HG03139 (cell line): ENCODE data around the gene LYRM7.
"Not testable (repeated sequence)": the region's sequence is repeated elsewhere in the genome, so short reads cannot be mapped to it uniquely, and the experiment has no call there.

Experiments
- ATAC-seq: cut with Tn5 transposase; IDR thresholded peaks from one replicate; pipeline ENCODE4 v1.9.1; 2021; ENCODE audit not compliant: unreplicated experiment

The LYRM7 gene

DNA sequence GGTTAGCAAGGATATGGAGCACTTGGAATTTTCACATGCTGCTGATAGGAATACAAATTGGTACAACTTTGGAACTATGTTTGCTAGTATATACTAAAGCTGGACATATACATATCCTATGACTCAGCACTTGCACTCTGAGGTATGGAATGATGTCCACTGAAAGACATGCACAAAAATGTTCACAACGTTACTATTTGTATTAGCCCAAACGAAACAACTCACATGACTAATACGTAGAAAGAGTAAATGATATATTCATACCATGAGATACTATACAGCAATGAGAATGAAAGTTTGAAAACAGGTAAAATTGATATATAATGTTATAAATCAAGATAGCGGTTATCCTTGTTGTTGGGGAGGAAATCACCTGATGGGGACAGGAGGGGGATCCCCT is 47.6 kb downstream of the LYRM7 start:
- ATAC-seq, result no peak

DNA sequence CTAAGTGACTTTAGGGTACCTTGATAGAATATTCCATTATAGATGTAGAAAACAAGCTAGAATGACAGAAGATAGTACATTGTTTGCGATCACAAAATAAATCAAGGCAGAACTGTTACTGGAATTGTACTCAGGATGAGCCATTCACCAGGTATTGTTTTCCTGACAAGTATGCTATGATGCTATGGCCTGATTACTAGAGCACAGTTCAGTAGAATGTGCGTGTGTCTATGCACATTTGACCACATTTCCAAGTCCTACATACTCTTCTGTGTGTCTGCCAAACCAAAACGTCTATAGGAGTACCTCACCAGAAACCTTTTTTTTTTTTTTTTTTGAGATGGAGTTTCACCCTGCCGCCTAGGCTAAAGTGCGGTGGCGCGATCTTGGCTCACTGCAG is 49.8 kb downstream of the LYRM7 start:
- no peak for ATAC-seq

DNA sequence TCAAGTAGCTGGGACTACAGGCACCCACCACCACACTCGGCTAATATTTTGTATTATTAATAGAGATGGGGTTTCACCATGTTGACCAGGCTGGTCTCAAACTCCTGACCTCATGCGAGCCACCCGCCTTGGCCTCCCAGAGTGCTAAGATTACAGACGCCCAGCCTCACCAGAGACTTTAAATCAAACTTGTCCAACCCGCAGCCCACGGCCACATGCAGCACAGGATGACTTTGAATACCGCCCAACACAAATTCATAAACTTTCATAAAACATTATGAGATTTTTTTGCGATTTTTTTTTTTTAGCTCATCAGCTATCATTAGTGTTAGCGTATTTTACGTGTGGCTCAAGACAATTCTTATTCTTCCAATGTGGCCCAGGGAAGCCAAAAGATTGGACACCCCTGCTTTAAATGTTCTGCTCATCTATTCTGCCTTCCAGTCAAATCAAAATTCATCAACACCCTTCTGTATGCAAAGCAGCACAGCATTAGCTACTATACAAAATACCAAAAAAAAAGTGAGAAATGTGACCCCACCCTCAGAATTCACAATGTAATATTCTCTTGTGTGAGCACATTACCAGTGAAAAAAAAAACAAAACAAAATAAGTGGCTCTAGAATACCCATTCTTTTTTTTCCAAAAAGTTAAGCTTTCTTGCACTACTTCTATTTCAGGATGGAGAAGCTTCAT is 50.4 kb downstream of the LYRM7 start:
- no peak for ATAC-seq

DNA sequence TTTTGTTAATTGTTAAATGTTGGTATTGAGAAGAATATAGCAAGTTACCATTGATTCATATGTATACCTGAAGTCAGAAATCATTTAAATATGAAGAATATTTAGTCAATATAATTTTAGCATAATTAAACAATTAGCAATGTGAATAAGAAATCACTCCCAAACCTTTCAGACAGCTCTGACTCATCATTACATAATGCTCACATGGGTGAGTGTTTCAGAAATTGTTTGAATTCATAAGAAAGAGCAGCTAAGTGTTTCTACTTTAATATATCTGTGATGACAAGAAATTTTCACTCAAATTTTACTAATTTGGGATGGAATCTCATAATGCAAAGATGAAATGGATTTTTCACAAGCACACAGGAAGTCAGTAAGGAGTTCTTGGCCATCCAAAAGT is 51.1 kb downstream of the LYRM7 start:
- no peak for ATAC-seq

DNA sequence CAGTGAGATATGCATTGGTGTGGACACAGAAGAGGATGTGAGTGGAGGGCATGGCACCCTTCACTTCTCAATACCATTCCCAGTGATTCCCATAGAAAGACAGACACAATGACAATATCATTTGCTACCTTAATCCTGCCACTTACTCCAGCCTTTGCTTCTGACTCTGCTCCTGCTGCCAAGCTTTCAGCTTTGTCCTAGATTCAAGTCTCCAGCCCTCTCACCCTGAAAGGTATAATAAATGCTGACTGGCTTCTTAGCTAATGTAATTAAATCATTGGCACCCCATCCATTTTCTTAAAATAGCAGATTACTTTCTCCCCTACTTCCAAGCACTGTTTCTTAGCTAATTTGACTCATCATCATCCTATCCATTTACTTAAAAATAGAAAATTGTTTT is 52.0 kb downstream of the LYRM7 start:
- no peak for ATAC-seq

DNA sequence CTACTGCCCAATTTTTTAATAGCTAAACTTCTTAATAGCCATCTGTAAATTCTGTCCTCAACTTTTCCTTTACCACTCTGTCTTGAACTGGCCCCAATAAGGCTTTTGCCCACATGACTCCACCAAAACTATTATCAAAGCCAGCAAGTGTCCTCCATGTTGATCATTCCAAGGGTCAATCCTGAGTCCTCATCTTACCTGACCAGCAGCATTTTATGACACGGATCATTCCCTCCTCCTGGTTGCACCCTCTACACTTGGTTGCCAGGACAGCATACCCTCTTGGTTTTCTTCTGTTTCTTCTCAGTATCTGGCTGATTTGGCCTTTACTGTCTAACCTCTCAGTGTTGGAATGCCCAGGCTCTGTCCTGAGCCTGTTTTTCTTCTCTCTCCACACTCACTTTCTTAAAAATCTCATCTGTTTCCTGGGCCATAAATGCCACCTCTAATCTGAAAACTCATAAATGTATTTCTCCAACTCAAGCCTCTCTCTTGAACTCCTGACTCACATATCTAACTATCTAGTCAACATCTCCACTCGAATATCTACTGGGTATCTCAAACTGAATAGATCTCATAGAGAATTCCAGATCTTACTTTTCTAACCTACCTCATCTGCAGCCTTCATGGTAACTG is 53.1 kb downstream of the LYRM7 start:
- no peak for ATAC-seq

DNA sequence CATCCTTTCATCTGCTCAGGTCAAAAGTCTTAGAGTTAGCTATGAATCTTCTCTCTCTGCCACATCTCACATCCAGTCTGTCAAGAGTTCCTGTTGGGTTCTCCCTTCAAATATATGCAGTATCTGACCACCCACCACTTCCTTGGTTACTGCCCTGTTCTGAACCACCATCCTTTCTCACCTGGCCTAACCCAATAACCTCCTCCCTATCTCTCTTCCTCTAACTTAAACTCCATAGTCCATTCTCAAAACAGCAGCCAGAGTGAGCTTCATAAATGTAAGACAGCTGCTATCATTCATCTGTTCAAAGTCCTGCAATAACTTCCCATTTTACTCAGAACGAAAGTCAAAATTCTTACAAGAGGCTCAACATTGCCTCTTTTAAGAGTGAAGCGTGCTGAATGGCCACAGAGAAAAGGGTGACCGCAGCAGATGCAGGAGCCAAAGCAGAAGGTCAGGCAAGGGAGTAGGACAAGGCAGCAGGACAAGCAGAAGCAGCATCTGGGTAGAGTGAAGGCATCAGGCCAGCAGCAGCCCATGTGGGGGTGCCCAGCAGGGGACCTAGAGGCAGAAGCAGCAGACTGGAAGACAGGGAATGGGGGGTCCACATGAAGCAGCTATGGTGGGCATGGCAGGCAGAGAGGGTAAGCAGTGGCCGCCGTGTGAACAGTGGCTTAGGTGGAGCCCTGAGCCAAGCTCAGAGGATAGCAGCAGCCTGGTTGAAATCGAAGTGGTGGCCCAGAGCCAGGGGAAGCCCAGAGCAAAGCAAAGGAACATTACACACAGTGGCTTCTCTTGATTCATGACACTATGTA is 53.9 kb downstream of the LYRM7 start:
- ATAC-seq, result peak; percentile 86

DNA sequence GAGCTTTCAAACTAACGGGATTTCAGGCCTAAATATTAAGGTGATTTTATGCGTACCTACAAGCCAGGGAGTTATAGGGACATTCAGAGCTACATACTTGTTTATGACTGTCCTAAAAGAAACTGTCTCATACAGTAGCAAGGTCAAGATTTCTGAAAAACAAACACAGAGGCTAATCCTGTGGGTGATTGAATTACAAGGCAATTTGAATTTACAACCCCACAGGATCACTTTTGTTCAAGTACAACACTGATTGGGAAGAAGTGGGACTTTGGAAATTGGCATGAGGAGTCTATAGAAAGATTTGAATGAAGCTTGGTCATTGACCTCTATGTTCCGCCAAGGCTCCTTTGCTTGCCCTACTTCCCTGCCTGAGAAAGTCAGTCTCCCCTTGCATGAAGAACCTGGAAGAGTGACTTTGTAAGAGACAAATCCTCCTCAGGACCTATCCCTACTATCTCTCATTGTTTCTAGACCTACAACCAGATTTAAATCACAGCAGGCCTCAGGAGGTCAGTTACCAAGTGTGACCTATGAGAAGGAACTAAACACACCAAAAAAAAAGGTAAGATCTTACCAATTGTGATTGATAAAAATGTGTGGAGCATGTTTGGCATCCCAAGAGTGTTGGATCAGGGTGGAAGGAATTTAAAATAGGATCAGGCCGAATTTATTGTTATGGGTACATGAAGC is 54.7 kb downstream of the LYRM7 start:
- ATAC-seq, result no peak

DNA sequence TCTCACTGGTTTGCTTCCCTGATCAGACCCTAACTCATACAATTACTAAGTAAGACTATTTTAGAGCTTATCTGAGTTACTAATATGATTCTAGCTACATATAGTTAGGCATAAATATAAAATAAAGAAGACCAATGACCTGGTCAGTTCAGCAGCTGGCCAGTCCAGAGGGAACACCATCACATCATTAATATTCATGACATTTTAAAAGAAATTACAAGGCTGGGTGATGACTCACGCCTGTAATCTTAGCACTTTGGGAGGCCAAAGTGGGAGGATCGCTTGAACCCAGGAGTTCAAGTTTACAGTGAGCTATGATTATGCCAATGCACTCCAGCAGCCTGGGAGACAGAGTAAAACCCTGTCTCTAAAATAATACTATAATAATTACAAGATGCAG is 56.2 kb downstream of the LYRM7 start:
- no peak for ATAC-seq

DNA sequence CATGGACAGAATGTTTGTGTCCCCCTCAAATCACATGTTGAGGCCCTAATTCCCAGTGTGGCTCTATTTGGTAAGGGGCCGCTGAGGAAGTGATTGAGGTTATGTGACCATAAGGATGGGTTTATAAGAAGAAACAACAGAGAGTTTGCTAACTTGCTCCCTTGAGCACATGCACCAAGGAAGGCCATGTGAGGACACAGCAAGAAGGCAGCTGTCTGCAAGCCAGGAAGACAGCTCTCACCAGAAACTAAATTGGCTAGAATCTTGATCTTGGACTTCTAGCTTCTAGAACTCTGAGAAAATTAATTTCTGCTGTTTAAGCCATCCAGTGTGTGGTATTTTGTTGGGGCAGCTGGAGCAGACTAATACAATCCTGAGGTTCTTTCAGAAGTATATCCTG is 57.9 kb downstream of the LYRM7 start:
- no peak for ATAC-seq

DNA sequence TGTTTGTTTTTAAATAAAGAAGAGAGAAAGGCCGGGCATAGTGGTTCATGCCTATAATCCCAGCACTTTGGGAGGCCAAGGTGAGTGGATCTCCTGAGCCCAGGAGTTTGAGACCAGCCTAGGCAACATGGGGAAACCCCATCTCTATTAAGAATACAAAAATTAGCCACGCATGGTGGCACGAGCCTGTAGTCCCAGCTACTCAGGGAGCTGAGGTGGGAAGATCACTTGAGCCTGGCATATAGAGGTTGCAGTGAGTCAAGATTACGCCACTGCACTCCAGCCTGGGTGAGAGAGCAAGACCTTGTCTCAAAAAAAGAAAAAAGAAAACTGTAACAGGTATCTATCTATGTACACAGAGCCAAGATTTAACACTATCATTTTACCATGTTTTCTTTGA is 58.9 kb downstream of the LYRM7 start:
- no peak for ATAC-seq

DNA sequence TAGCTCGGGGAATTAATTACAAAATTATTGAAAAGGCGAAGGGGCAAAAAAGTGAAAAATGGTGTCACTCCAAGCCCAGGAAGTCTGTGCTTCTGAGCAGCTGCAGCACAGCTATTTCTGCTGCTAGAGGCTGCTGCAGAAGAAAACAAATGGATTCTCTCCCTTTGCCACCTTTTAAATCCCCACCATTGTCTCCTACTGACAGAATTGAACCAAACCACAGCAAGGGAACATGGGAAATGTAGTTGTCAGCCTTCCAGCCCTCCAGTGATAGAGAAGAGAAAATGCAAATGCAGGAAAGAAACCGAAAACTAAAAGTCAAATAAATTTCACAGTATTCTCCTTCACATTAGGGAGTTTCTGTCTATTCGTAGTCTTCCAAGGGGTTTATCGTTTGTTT is 59.7 kb downstream of the LYRM7 start:
- ATAC-seq, result no peak

DNA sequence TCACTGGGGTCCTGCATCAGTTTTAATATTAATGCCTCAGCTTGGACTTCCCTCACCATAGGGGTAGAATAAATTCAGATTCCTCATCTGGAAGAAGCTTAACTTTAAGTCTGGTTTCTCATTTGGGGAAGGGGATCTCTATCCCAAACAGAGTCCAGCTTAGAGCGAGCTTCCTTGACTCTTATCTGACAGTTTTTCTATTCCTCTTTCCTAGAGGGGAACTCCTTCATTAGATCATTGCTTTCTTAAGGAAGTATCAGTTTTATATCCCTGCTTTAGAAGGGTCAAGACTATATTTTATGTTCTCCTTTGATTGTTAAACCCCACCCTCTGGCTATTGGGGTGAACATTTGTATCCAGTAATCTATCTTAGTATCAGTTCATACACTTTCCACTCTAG is 68.9 kb downstream of the LYRM7 start:
- no peak for ATAC-seq

DNA sequence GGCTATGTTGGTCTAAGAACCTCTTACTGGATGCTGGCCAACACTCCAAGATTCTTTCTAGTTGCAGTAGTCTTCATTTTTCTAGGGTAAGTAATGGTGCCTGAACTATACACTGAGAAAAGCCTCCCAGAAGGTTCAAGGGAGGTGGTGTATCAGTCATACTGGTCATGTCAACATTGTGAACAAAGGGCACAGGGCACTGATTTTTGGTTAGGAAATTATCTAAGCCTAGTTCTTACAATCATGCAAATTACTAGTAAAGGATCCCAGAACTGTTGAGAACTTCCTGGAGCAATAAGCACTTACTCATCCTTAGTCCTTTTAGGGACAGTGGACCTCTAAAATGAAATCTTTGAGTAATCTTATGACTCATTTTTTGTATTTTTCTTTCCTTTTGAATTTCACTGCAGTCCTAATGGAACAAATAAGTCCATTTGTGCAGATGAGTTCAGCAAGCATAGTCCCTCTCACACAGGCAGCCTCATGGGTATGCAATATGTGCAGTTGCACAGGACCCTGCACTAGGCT is 72.0 kb downstream of the LYRM7 start:
- no peak for ATAC-seq

DNA sequence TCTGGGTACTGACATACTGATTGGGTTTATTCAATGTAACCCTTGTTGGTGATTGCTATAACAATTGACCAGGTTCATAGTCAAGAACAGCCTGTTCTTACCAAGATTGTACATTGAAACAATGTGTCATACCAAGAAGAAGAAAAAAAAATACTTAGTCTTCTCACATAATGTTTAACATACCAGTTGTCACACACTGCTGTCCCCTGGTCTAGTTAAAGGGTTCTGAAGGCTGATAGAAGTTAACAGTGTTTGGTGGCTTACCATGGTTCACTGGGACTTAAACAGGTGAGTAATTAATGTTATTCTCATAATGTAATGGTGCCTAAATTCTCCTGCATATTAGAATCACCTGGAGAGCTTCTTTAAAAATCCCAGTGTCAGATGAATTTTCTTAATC is 74.6 kb downstream of the LYRM7 start:
- no peak for ATAC-seq

DNA sequence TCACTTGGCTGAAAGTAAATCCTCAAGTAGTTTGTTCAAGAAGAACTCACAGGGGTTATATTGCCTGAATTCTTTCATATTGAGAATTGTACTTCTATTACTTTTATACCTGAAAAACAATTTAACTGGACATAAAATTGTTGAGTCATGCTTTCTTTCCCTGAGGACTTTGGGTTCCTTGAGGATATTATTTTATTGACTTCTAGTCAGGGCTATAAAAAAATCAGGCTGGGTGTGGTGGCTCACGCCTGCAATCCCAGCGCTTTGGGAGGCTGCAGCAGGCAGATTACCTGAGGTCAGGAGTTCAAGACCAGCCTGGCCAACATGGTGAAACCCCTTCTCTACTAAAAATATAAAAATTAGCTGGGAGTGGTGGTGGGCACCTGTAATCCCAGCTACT is 75.2 kb downstream of the LYRM7 start:
- ATAC-seq, result no peak

DNA sequence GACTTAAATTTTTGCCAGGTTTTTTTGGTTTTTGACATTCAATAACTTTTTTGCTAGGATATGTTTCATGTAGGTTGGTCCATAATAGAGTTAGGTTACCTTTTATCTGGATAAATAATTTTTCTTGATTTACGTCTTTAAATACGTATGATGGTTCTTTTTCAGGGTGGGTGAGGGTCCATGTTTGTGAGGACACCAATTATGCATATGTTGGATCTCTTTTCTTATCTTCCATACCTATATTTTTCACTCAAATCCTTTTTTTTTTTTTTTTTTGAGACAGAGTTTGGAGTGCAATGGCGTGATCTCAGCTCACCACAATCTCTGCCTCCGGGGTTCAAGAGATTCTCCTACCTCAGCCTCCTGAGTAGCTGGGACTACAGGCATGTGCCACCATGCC is 75.8 kb downstream of the LYRM7 start:
- ATAC-seq, result no peak

DNA sequence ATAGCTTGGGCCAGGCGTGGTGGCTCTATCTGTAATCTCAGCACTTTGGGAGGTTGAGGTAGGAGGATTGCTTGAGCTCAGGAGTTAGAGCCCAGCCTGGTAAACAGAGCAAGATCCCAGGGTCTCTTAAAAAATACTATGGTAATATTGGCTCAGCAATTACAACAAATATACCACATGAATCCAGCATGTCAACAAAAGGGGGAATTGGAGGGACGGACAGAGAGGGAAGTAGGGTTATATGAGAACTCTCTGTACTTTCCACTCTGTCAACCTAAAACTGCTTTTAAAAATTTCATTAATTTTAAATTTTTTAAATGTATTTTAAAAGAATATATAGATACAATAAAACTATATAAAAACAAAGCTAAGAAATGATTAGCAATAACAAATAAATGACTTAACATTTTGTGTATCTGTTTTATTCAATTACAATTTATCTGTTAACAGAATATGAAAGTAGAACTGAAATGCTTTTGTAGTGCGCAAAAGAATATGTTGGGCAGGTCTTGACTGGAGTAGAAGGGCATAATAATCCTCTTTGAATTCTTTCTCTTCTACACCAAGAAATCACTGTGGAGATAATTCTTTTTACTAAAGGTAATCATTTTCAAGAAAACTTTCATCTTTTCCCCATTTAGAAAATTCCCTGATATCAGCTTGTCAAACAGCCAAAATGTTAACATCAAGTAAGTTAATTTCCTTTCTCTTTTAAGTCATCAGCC is 80.2 kb downstream of the LYRM7 start:
- no peak for ATAC-seq

DNA sequence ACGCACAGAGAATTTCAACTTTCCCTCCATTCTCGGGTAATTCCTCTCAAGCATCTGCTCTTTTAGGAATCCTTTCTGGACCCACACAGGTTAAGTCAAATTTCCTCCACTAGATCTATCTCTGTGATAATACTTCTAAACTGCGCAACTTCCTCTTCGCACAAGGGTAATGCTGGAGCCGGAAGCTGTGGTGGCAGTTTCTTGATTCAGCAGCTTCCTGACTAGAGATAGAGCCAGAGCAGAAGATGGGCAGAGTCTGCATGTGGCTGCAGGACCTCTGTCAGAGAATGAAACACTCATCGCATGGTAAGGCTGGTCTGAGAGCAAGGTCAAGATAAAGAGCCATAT is 82.1 kb downstream of the LYRM7 start:
- peak; percentile 91 for ATAC-seq

DNA sequence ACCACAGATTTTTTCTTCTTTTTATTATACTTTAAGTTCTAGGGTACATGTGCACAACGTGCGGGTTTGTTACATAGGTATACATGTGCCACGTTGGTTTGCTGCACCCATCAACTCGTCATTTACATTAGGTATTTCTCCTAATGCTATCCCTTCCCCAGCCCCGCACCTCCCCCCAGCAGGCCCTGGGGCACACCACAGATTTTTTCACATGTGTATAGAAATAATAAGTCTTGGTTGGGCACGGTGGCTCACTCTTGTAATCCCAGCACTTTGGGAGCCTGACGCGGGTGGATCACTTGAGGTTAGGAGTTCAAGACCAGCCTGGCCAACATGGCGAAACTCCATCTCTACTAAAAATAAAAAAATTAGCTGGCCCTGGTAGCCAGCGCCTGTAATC is 83.3 kb downstream of the LYRM7 start:
- not testable (repeated sequence) for ATAC-seq

DNA sequence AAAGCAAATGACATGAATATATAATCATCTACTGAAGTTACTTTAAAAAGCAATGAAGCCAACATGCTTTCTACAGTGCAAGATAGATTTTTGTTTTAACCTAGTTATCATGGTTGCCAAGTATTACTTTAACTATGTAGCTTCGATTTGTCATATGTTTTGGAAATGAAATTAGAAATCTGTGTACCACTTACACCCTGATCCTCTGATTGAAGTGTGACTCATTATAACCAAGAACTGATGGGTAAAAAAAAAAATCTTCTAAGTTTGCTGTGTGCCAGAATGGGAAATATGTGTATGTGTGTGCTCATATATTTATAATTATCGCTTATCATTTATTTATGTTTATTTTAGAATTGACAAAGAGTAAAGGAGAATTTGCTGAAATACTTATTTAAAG is 84.0 kb downstream of the LYRM7 start:
- no peak for ATAC-seq
